Tongue (tissue), 2 donors: ENCODE data around the gene ARL6IP4. TPM values are rescaled to one million over a fixed set of nuclear protein-coding genes. Genes with fewer than 3 reads are reported as not detected.

Source experiments
- DNase-seq: peaks from one replicate; pipeline ENCODE4 v3.0.0-alpha.2; 2015
- total RNA-seq: library from RNA; depleted of rRNA; stranded (reverse); fragments of >200 nt; gene quantifications from one replicate; pipeline ENCODE4 v1.2.3, GENCODE V29; 2014

The ARL6IP4 gene
- total RNA-seq, 1 donor from 2014 or later, result 90.4 TPM

GRCh38 chr12:122979001-122979907 is 1.2 kb upstream of the ARL6IP4 start:
- no peak for DNase-seq

- no peak for DNase-seq
Measured at GRCh38 chr12:122979908-122980182, 636 bp upstream of the ARL6IP4 start.

GRCh38 chr12:122981036-122981471 is 573 bp downstream of the ARL6IP4 start:
- DNase-seq, result peak; percentile 45

- DNase-seq, result no peak
Measured at GRCh38 chr12:122981587-122982476, 1.4 kb downstream of the ARL6IP4 start.

GRCh38 chr12:122982477-122982815 is 2.0 kb downstream of the ARL6IP4 start:
- no peak for DNase-seq

- DNase-seq, result no peak
Measured at GRCh38 chr12:122982963-122983788, 2.7 kb downstream of the ARL6IP4 start.

GRCh38 chr12:122983789-122984515 is 3.5 kb downstream of the ARL6IP4 start:
- no peak for DNase-seq

- peak; percentile 31 for DNase-seq
Measured at GRCh38 chr12:122984612-122985337, 4.3 kb downstream of the ARL6IP4 start.

GRCh38 chr12:122985338-122986257 is 5.1 kb downstream of the ARL6IP4 start:
- DNase-seq, result no peak

GRCh38 chr12:122986258-122986871 is 5.9 kb downstream of the ARL6IP4 start:
- no peak for DNase-seq

GRCh38 chr12:122987086-122987951 is 6.8 kb downstream of the ARL6IP4 start:
- DNase-seq, result no peak

GRCh38 chr12:122988036-122988435 is 7.6 kb downstream of the ARL6IP4 start:
- DNase-seq, result no peak

GRCh38 chr12:122988612-122989212 is 8.2 kb downstream of the ARL6IP4 start:
- no peak for DNase-seq

- DNase-seq, result no peak
Measured at GRCh38 chr12:122989225-122989839, 8.9 kb downstream of the ARL6IP4 start.

GRCh38 chr12:122989874-122990419 is 9.5 kb downstream of the ARL6IP4 start:
- DNase-seq, result no peak

- DNase-seq, result no peak
Measured at GRCh38 chr12:122990561-122990960, 10.1 kb downstream of the ARL6IP4 start.

GRCh38 chr12:122990961-122991622 is 10.6 kb downstream of the ARL6IP4 start:
- DNase-seq, result no peak
